ENCODE data around the gene PPM1J.

- TF ChIP-seq CTCF (conservative IDR thresholded peaks at IDR 0.05 in 1 of 2, IDR thresholded peaks at IDR 0.05 in 1 of 2; ENCODE audit: low read depth in 1 of 2, low read length in 2 of 2) (no peak), EZH2 (IDR thresholded peaks at IDR 0.05; ENCODE audit: low read length, missing control alignments) (no peak)
Measured at GRCh38 chr1:112713466-112714312, 1.4 kb downstream of the PPM1J start.

Measured in fibroblast of lung (primary cell).